HG03280 (cell line): Measurements from ENCODE around the gene SHISAL2A.

Experiments
- ATAC-seq: cut with Tn5 transposase; IDR thresholded peaks from one replicate; pipeline ENCODE4 v1.9.1; 2021; ENCODE audit warnings: mild to moderate bottlenecking, moderate library complexity; ENCODE audit not compliant: unreplicated experiment

The SHISAL2A gene

DNA sequence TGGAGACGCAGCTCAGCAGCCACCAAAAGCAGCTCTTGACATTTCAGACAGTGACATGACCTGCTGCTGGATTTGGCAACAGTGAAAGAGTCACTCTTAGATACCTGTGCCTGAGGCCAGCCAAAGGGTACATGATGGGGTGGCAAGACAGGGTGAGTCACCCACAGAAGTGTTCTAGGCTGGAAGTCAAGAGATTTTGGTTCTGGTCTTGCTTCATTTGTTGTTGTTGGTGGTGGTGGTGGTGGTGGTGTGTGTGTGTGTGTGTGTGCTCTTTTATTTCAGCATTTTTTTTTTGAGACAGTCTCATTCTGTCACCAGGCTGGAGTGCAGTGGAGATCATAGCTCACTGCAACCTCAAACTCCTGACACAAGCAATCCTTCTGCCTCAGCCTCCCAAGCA lies 25.8 kb downstream of the SHISAL2A start:
- ATAC-seq = no peak

DNA sequence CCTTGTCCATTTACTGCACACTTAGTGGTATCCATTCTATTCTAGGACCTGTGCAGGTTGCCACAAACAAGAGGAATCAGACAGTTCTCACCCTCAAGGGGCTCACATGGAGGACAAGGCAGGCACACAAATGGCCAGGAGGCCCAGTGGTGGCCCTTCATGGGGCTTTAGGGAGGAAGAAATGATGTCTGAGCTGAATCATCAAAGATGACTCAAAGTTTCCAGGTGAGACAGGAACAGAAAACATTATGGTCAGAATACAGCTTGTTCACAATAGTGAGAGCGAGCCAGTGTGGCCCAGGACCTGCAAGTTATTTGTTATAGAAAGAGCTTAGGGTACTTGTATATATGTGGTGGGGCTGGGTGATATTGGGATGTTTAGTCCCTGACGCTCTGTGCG lies 26.4 kb downstream of the SHISAL2A start:
- peak; percentile 60 for ATAC-seq

DNA sequence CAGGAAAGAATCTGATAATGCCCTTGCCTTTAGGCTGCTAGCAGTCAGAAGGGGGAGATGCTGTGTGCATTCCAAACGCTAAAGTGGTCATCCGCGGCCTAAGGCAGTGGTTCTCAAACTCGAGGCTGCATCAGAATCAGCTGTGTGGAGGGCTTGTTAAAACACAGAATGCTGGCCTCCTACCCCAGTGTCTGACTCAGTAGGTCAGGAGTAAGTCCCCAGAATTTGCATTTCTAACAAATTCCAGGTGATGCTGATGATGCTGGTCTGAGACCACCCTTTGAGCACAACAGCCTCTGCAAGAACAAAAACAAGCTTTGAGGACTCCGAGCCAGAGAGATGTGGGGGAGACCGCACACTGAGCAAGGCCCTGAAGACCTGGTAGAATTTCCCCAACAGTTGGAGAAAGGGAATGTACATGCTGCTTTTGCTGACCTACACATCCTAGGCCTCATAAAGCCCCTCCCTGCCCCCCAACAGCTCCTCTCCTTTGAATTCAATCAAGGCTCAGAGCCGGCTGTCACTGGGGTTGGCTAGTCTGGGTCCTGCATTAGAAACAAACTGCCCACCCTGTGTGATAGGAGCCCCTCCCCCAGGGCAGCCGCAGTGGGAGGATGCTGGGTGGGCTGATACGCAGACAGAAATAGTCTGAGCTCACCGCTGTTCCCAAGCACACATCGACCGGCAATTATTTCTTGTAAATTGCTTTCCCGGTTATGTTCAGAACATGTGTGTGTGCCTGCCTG lies 27.1 kb downstream of the SHISAL2A start:
- no peak for ATAC-seq

DNA sequence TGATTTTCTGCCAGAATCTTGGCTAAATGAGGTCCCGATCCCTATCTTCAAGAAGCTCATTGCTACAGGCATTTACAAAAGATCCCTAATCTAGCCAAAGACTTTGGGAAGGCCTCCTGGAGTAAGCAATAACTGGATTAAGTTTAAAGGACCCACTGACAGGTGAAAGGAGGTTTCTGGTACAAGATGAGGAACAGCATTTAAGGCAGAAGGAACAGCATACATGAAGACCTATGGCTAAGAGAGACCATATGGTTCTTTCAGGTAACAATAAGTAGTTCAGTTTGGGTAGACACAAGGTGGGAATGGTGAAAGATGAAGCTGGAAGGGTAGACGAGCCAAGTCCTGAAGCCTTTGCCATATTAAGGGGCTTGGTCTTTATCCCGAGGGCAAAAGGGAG lies 27.8 kb downstream of the SHISAL2A start:
- ATAC-seq = no peak

DNA sequence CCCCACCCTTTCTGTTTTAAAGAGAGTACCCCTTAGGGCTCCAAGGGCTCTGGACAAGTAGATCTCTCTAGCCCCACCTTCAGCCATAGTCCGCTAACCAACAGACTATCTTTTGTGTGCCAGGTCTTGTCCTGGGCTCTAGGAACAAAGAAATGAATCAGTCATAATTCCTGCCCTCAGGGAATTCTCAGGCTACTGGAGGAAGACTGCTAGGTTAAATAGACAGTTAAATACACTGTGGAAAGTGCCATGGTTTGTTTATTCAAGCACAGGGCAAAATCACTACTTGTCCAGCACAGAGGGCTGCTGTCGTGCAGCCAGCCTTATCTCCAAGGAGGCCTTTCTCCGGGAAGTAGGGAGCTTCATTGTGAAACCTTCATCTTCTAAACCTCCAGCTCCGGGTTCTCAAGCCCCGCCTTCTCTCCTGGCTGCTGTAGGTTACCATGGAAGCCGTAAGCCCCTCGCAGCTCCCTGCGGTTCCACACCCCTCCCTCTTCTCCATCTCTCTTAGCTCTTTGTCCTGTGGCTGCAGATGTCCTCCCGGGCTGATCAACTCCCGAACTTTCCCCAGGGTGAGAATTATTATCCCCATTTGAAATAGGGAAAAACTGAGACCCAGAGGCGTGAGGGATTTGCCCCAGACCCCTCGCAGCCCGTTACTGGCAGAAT lies 29.8 kb downstream of the SHISAL2A start:
- ATAC-seq = no peak

DNA sequence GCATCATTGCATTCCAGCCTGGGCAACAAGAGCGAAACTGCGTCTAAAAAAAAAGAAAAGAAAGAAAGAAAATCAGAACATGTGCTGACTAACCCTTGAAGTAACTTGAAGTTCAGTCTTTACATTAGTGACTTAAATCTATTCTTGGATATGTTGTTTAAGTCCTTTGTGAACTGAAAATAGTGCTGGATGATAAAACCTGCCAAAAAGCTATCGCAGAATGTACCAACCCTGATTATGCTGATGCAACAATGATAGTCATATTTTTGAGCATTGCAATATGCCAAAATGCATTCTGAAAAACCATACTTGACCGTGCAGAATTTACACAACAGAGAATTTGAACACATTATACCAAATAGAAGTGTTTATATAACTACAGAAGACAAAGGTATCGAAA lies 30.7 kb downstream of the SHISAL2A start:
- ATAC-seq = no peak

DNA sequence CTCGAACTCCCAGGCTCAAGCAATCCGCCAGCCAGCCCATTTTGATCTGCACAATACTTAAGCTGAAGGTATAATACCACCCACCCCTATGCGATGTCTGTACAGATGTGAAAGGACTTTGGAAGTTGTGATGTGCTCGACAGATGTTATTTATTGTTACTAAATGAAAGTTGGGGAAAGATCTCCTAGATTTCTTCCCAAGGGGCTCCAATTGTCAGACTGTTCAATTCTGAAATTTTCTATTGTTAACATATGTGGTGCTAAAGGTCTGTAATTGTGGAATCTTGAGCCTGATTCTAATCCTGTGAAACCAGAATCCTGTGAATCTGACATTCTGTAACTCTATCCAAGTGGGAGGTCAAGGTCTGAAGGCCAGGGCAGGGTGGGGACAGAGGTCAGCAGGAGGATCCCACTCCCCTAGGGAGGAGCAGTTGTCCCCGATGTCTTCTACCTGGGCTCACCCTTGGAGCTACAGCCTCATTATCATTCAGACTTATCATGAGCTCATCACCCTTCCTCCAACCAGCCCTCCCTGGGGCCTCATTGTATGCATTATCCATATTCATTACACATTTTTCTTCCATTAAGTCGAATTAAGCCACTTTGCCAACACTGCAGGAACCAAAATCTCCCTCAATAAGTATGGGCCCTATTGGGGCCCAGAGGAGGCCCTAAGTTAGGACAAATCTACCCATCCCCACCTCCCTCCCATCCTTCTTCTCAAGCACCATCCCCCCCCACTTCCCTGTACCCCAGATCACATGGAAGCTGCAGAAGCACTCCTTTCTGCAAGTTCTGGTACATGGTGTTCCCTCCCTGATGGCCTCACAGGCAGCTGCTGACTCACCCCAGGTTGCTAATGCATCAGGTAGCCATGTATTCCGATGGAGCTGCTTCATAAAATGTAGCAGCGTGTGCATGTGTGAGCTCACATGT lies 32.3 kb downstream of the SHISAL2A start:
- no peak for ATAC-seq

DNA sequence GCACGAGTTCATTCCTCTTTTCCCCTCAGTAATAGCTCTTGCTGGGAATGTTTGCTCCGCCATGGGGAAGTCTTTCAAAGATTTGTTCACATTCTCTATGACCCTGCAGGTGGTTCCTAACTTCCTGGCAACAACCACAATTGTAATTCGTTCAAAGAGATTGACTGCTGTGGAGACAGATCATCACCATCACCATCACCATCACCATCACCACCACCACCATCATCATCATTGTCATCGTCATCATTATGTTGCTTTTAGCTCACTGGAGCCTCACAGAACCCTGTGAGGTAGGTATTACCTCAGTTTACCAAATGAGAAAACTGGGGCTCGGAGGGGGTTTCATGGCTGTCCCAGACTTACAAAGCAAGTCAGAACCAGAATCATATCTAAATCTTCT lies 34.3 kb downstream of the SHISAL2A start:
- ATAC-seq = no peak

DNA sequence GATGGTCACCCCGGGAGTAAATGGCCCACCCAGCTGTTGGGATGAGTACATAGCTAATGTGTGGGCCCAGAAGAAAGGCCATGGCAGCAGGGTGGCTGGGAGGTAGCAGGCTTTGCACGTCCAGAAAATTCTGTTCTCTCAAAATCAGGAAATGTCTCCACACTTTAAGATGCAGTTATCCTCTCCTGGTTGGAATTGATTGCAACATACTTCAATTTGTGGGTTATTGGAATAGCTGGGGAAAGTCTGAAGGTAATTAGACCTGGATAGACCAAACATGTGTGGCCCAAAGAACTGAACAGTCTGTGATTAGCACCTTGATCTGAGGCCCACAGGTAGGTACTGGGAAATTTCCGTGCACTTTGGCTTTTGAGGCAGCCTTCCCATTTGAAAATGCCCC lies 35.0 kb downstream of the SHISAL2A start:
- ATAC-seq = no peak

DNA sequence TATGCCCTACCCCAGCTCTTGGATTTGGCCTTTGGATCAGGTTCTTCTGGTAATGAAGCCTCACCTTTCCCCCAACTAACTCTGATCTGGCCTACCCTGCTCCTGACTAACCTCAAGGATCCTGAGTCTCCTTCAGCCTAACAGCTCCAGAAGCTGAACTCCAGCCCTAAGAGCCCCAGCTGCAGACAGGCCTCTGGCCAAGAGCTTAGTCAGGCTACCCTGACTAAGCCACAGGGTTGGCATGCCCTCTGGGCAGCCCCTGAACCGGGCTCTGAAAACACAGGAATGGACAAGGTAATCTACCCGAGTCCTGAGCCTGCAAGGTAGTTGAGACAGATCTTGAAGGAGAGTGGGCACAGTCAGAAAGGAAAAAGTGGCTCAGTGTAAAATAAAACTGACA lies 35.7 kb downstream of the SHISAL2A start:
- no peak for ATAC-seq

DNA sequence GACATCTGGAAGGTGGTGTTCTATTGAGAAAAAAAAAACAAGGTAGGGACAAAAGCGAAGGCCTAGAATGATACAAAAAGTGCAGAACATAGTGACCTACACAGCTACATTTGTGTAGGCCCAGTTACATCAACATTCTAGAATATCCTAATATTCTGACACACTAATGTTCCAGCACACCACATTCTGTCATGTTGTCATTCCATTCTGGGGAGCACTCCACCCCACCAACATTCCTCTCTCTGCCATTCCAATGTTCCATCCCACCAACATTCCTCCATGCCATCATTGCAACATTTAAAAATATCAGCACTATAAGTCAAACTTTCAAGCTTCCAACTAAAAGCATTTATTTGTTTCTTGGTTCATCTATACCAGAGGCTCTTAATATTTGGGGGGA lies 36.7 kb downstream of the SHISAL2A start:
- no peak for ATAC-seq

DNA sequence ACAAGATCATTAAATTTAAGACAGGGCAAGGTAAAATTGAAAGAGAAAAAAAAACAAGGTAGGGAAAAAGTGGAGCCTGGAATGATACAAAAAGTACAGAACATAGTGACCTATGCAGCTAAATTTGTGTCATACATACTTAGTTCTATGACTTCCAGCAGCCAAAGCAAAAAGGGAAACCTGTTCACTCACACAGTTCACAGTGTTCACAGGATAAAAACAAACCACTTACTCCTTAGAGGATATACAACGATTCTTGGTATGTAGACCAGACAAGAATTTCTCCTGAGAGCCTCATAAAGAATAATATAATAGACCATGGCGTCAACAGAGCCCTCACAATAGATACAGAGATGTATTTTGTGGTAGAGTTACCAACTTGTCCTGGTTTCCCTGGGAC lies 37.6 kb downstream of the SHISAL2A start:
- ATAC-seq = no peak

DNA sequence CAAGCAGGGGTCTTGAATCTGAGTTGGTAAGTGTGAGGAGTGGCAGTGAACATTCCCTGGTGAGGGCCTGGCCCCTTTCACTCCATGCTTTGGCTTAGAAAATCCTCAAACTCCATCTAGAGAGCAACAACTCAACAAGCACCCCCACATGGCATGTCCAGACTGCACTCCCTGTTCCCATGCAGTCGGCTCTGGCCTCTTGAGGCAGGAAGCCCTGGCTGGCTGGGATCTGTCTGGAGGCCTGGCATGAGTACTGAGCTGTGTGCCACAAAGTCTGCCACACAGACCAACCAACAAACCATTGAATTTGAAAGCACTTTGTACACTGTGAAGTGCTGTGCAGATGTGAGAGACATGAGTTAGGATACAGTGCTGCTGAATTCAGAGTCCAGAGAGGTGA lies 40.0 kb downstream of the SHISAL2A start:
- no peak for ATAC-seq

DNA sequence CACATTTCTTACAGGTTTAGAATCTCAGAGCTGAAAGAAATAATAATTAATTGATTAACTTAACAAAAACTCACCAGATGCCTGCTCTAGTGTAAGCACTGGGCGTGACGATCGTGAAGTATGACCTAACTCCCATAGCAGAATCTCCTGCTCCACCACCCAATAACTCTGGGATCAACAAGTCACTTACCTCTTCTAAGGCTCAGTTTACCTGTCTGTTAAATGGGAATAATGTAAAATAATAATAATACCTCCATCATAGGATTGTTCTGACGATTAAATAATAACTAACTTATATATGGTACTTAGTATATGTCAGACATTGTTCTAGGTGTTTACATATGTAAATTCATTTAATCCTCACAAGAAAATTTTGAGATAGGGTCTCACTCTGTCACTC lies 40.5 kb downstream of the SHISAL2A start:
- ATAC-seq = no peak

DNA sequence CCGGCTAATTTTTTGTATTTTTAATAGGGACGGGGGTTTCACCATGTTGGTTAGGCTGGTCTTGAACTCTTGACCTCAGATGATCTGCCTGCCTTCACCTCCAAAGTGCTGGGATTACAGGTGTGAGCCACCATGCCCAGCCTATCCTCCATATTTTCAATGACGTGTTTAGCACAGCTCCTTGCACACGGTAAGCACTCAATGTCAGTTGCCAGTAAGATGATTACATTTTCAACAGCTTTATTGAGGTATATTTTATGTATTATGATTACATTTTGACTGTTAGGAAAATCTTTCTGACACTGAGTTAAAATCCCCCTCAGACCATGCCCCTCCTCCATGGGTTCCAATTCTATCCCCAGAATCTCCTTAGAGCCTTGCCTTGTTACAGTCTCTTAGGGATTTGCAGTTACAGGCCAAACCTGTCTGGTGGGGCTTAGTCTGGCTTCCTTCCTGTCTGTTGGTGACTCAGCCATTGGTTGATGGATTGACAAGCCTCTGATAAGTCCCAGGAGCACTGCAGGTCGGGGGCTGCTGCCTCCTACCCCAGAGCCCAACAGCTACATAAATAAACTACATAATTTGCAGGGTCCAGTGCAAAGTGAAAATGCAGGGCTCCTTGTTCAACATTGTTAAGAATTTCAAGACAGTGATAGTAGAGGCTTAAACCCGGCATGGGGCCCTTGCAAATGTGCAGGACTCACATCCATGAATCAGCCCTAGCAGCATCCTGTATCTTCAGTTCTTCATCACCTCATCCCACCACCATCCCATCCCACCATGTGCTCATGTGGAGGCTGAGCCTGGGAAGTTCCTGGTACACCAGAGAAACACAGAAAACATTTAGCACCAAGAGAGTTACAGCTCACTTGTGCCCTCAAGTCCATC lies 41.8 kb downstream of the SHISAL2A start:
- no peak for ATAC-seq

DNA sequence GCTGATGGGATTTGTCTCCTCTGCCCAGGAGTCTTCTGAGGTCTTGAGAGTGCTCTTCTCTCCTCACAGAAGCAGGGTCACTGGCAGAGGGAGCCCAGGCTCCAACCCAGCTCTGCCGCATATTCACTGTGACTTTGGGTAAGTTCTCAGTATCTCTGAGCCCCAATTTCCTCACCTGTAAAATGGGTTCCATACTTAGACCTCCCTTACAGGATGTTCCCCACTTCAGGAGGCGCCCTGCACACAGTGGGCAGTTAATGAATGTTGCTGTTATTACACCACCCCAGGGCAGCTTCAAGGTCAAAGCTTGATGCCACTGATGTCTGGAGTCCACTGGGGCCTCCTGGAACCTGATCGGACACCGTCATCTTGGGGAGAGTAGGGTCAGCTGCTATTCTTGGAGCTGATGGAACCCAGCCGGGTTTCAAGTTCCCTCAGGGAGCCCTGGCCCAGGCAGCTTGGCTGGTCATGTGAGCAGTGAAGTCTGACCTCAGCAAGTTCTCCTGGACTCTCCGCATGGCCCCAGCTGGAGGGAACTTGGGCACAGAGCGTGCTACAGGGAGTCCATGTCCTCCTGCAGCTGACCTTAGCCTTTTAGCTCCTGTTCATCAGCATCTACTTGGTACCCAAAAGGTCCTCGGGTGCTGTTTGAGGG lies 43.4 kb downstream of the SHISAL2A start:
- ATAC-seq = no peak

DNA sequence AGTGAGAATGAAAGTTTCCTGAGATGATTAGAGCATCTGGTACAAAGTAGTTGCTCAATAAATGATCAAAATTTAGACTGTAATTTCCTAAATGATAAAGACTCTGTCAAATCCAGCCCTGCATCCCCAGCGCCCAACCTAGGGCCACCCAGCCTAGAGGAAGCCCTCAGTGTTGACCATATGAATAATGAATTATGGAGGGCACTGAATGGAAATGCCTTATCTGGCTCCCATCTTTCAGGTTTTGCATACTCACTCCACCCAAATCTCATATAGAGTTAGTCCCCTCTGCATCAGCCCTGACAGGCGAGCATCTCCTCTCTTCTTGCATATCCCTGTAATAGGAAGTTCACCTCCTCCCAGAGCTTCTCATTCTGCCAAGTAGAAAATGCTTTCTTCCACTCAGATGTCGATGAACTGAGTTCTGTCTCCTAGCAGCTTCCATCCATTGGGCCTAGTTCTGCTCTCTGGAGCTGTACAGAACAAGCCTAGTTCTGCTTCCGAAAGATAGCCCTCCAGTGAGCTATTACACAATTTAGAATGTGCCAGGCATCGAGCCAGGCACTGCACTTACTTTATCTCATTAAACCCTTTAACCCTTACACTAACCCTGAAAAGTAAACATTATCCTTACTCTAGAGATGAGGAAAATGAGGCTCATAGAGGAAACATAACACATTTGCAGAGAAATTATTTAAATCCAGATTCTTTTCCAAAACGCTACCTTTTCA lies 44.3 kb downstream of the SHISAL2A start:
- no peak for ATAC-seq

DNA sequence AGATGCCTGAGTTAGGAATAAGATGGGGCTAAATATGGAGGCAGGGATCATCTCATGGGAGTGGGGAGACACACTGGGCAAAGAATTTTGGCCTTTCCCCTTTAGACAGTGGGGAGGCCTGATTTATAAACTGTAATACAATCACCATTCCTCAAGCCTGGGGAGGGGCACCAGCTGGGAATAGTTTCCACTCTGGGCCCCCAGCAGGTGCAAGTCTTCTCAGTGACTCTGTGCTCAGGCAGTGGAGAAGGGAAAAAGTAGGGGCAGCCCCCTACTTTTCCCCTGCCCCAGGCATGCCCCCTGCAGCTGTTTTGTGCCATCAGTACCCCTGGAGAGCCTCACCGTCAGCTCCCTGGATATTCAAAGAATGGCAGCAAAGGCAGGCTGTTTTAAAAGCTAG lies 46.1 kb downstream of the SHISAL2A start:
- no peak for ATAC-seq

DNA sequence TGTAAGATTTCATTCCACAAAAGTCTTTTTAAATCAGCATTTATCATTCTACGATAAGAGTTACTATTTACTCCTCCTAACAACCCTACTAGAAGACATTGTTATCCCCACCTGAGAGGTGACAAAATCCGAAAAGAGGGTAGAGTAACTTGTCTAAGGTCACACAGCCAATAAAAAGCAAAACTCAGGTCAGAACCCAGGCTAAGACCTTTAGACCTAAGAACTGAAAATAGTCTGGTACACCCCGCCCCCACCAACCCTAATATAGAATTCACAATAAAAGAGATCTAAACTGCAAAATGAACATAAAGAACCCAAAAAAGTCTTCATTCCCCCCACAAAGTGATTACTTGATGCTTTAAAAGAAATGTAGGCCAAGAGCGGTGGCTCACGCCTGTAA lies 46.5 kb downstream of the SHISAL2A start:
- no peak for ATAC-seq

DNA sequence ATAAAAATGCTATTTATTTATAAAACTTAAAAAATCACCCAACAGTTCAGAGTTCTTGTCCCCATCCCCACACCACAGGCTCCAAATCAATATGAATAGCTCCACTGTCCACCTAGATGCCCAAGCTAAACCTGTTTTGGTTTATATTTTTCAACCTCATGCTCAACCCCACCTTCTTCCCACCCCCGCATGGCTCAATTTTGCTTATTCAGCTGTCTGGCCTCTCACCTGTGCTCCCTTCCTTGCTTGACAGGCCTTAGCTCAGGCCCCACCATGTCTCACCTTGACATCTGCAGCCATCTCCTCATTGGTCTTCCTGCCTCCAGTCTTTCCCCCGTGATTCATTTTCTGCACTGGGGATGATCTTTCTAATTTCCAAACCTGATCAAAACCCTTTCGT lies 47.4 kb downstream of the SHISAL2A start:
- no peak for ATAC-seq
